Measurements from ENCODE around the gene CHST15.

Gene CHST15

GRCh38 chr10:124058346-124059003 is 34.9 kb downstream of the CHST15 start:
- no peaks in the 10 kb centered on the region for H3K9me3 ChIP-seq (ENCODE audit: control insufficient read depth, insufficient read depth, low read length)
- DNase-seq (ENCODE audit: low read depth, low spot score) = no peak
- no peak overlapping the region for H3K4me3 ChIP-seq (ENCODE audit: low read length)
- WGBS (ENCODE audit: insufficient coverage, insufficient read length) = no CpG with 5 or more reads among the region's 8 CpGs
- H3K36me3 ChIP-seq (ENCODE audit: control insufficient read depth, insufficient read depth, low read length) = no peaks in the 10 kb centered on the region
- no peak overlapping the region for H3K27ac ChIP-seq (ENCODE audit: low read length)
- H3K27me3 ChIP-seq (ENCODE audit: control insufficient read depth, insufficient read depth, low read length) = no peaks in the 10 kb centered on the region
- H3K4me1 ChIP-seq (ENCODE audit: control insufficient read depth, insufficient read depth, low read length) = peaks cover 3% of the 10 kb centered on the region; the same call in 1 of the 2 replicates

GRCh38 chr10:124057601-124058000 is 35.8 kb downstream of the CHST15 start:
- H3K4me1 ChIP-seq (ENCODE audit: control insufficient read depth, insufficient read depth, low read length) = peaks cover 4% of the 10 kb centered on the region; the same call in 1 of the 2 replicates
- DNase-seq (ENCODE audit: low read depth, low spot score) = no peak
- no peaks in the 10 kb centered on the region for H3K9me3 ChIP-seq (ENCODE audit: control insufficient read depth, insufficient read depth, low read length)
- H3K27me3 ChIP-seq (ENCODE audit: control insufficient read depth, insufficient read depth, low read length) = no peaks in the 10 kb centered on the region
- WGBS (ENCODE audit: insufficient coverage, insufficient read length) = no CpG with 5 or more reads among the region's 6 CpGs
- H3K27ac ChIP-seq (ENCODE audit: low read length) = no peak overlapping the region
- no peaks in the 10 kb centered on the region for H3K36me3 ChIP-seq (ENCODE audit: control insufficient read depth, insufficient read depth, low read length)
- no peak overlapping the region for H3K4me3 ChIP-seq (ENCODE audit: low read length)

DNA sequence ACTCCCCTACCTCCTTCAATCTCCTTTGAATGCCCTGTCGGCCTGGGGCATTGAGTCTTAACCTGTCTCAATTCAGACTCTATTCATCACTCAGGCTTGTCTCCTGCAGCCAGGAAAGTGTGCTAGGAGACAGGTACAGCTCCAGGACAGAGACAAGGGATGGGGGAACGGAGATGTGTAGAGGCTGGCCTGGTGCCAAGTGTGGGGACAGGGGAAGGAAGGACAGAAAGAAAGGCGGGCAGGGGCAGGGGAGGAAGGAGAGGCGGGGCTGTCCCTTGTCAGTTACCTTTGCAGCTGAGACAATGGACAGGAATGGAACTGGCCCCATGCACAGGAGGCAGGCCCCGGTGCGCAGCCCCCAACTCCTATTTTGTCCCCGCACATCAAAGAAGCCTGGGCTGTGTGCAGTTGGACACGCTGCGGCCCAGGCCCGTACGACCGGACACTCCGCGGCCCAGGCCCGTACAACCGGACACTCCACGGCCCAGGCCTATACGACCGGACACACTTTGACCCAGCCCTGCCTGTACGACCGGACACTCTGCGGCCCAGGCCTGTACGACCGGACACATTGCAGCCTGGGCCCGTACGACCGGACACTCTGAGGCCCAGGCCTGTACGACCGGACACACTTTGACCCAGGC is 36.9 kb downstream of the CHST15 start:
- Histone ChIP-seq H3K27ac (ENCODE audit: low read length) (no peak overlapping the region), H3K27me3 (ENCODE audit: control insufficient read depth, insufficient read depth, low read length) (no peaks in the 10 kb centered on the region), H3K36me3 (ENCODE audit: control insufficient read depth, insufficient read depth, low read length) (no peaks in the 10 kb centered on the region), H3K9me3 (ENCODE audit: control insufficient read depth, insufficient read depth, low read length) (no peaks in the 10 kb centered on the region), H3K4me3 (ENCODE audit: low read length) (no peak overlapping the region), H3K4me1 (ENCODE audit: control insufficient read depth, insufficient read depth, low read length) (peaks cover 4% of the 10 kb centered on the region; the same call in 1 of the 2 replicates)
- no peak for DNase-seq (ENCODE audit: low read depth, low spot score)
- no CpG with 5 or more reads among the region's 29 CpGs for WGBS (ENCODE audit: insufficient coverage, insufficient read length)

DNA sequence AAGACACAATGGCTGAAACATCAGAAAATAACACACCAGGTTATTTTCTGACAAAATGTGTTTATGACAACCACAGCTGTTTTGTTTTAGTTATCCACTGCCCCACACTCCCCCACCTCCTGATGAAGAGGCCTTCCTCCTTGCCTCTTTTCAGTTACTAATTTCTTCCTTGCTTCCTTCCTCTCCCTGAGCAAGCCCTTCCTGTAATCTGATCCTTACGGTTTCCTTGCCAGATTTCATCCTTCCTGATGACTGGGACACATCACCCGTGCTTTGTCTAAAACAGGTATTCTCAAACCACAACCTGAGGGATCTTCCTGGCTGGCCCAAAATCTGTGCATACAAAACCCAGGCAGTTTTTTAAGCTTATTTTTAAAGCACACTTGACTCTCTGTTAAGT is 39.4 kb downstream of the CHST15 start:
- Histone ChIP-seq H3K4me3 (ENCODE audit: low read length) (no peak overlapping the region), H3K9me3 (ENCODE audit: control insufficient read depth, insufficient read depth, low read length) (no peaks in the 10 kb centered on the region), H3K4me1 (ENCODE audit: control insufficient read depth, insufficient read depth, low read length) (peaks cover 4% of the 10 kb centered on the region; the same call in 1 of the 2 replicates), H3K27me3 (ENCODE audit: control insufficient read depth, insufficient read depth, low read length) (no peaks in the 10 kb centered on the region), H3K36me3 (ENCODE audit: control insufficient read depth, insufficient read depth, low read length) (no peaks in the 10 kb centered on the region), H3K27ac (ENCODE audit: low read length) (no peak overlapping the region)
- WGBS (ENCODE audit: insufficient coverage, insufficient read length) = no CpG with 5 or more reads among the region's 2 CpGs
- no peak for DNase-seq (ENCODE audit: low read depth, low spot score)

DNA sequence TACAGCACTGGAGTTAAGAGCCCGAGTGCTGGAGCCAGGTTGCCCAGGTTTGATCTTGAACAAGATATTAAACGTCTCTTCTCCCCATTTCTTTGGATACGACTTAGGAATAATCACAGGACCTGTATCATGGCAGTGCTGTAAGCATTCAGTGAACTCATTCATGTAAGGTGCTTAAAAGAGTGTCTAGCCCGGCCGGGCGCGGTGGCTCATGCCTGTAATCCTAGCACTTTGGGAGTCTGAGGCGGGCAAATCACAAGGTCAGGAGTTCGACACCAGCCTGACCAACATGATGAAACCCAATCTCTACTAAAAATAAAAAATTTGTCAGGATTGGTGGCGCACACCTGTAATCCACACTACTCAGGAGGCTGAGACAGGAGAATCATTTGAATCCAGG is 40.8 kb downstream of the CHST15 start:
- H3K4me1 ChIP-seq (ENCODE audit: control insufficient read depth, insufficient read depth, low read length) = peaks cover 4% of the 10 kb centered on the region
- DNase-seq (ENCODE audit: low read depth, low spot score) = no peak
- H3K36me3 ChIP-seq (ENCODE audit: control insufficient read depth, insufficient read depth, low read length) = no peaks in the 10 kb centered on the region
- no peaks in the 10 kb centered on the region for H3K27me3 ChIP-seq (ENCODE audit: control insufficient read depth, insufficient read depth, low read length)
- no CpG with 5 or more reads among the region's 10 CpGs for WGBS (ENCODE audit: insufficient coverage, insufficient read length)
- H3K9me3 ChIP-seq (ENCODE audit: control insufficient read depth, insufficient read depth, low read length) = no peaks in the 10 kb centered on the region
- no peak overlapping the region for H3K27ac ChIP-seq (ENCODE audit: low read length)
- no peak overlapping the region for H3K4me3 ChIP-seq (ENCODE audit: low read length)

GRCh38 chr10:124050021-124051015 is 43.1 kb downstream of the CHST15 start:
- Histone ChIP-seq H3K9me3 (ENCODE audit: control insufficient read depth, insufficient read depth, low read length) (no peaks in the 10 kb centered on the region), H3K27me3 (ENCODE audit: control insufficient read depth, insufficient read depth, low read length) (no peaks in the 10 kb centered on the region), H3K4me1 (ENCODE audit: control insufficient read depth, insufficient read depth, low read length) (peaks cover 1% of the 10 kb centered on the region), H3K27ac (ENCODE audit: low read length) (no peak overlapping the region), H3K4me3 (ENCODE audit: low read length) (no peak overlapping the region), H3K36me3 (ENCODE audit: control insufficient read depth, insufficient read depth, low read length) (no peaks in the 10 kb centered on the region)
- no peak for DNase-seq (ENCODE audit: low read depth, low spot score)
- no CpG with 5 or more reads among the region's 17 CpGs for WGBS (ENCODE audit: insufficient coverage, insufficient read length)

- Histone ChIP-seq H3K27ac (ENCODE audit: low read length) (no peak overlapping the region), H3K4me1 (ENCODE audit: control insufficient read depth, insufficient read depth, low read length) (peaks cover 1% of the 10 kb centered on the region), H3K36me3 (ENCODE audit: control insufficient read depth, insufficient read depth, low read length) (no peaks in the 10 kb centered on the region), H3K4me3 (ENCODE audit: low read length) (no peak overlapping the region), H3K9me3 (ENCODE audit: control insufficient read depth, insufficient read depth, low read length) (no peaks in the 10 kb centered on the region), H3K27me3 (ENCODE audit: control insufficient read depth, insufficient read depth, low read length) (no peaks in the 10 kb centered on the region)
- no CpG with 5 or more reads among the region's 5 CpGs for whole genome bisulfite sequencing (ENCODE audit: insufficient coverage, insufficient read length)
- DNase-seq (ENCODE audit: low read depth, low spot score) = no peak
These were observed 43.9 kb downstream of the CHST15 start for GRCh38 chr10:124049484-124049883.

- Histone ChIP-seq H3K36me3 (ENCODE audit: control insufficient read depth, insufficient read depth, low read length) (no peaks in the 10 kb centered on the region), H3K27ac (ENCODE audit: low read length) (no peak overlapping the region), H3K4me3 (ENCODE audit: low read length) (no peak overlapping the region), H3K4me1 (ENCODE audit: control insufficient read depth, insufficient read depth, low read length) (peaks cover 1% of the 10 kb centered on the region), H3K9me3 (ENCODE audit: control insufficient read depth, insufficient read depth, low read length) (no peaks in the 10 kb centered on the region), H3K27me3 (ENCODE audit: control insufficient read depth, insufficient read depth, low read length) (no peaks in the 10 kb centered on the region)
- no CpG with 5 or more reads among the region's 19 CpGs for WGBS (ENCODE audit: insufficient coverage, insufficient read length)
- no peak for DNase-seq (ENCODE audit: low read depth, low spot score)
These were observed 44.8 kb downstream of the CHST15 start for GRCh38 chr10:124048371-124049290.

GRCh38 chr10:124047427-124048152 is 45.8 kb downstream of the CHST15 start:
- H3K27ac ChIP-seq (ENCODE audit: low read length) = no peak overlapping the region
- no peak for DNase-seq (ENCODE audit: low read depth, low spot score)
- H3K27me3 ChIP-seq (ENCODE audit: control insufficient read depth, insufficient read depth, low read length) = no peaks in the 10 kb centered on the region
- WGBS (ENCODE audit: insufficient coverage, insufficient read length) = no CpG with 5 or more reads among the region's 6 CpGs
- H3K36me3 ChIP-seq (ENCODE audit: control insufficient read depth, insufficient read depth, low read length) = no peaks in the 10 kb centered on the region
- H3K9me3 ChIP-seq (ENCODE audit: control insufficient read depth, insufficient read depth, low read length) = no peaks in the 10 kb centered on the region
- H3K4me1 ChIP-seq (ENCODE audit: control insufficient read depth, insufficient read depth, low read length) = no peaks in the 10 kb centered on the region; the same call in none of the 2 replicates
- H3K4me3 ChIP-seq (ENCODE audit: low read length) = no peak overlapping the region

Data from iPS DF 6.9 (cell line).